Trophoblast cell (in vitro differentiated cells and primary cell): ENCODE measurements around the gene OPRM1.
A peak's percentile ranks its signal among the peaks of the same experiment; 100 is the strongest.

Experiments used
- DNase-seq, 2 donors: peaks; one replicate each; pipeline ENCODE4 v3.0.0-alpha.2; 2016
- H2AFZ ChIP-seq: 2 replicates; pipeline ENCODE4 v1.6.1; 2013; ENCODE audit warnings: low read length, moderate library complexity, mild to moderate bottlenecking; ENCODE audit not compliant: insufficient read depth, poor library complexity
- H2AK5ac ChIP-seq: 2 replicates; pipeline ENCODE4 v1.6.1; 2013; ENCODE audit warnings: mild to moderate bottlenecking, low read length
- H2BK120ac ChIP-seq: 2 replicates; pipeline ENCODE4 v1.6.1; 2013; ENCODE audit warnings: low read length, mild to moderate bottlenecking, moderate library complexity; ENCODE audit not compliant: insufficient read depth, poor library complexity
- H2BK12ac ChIP-seq: 2 replicates; pipeline ENCODE4 v1.6.1; 2013; ENCODE audit warnings: mild to moderate bottlenecking, low read length, moderate library complexity
- H2BK5ac ChIP-seq: 2 replicates; pipeline ENCODE4 v1.6.1; 2013; ENCODE audit warnings: low read length, low read depth, moderate library complexity, mild to moderate bottlenecking; ENCODE audit not compliant: poor library complexity
- H3K14ac ChIP-seq: 2 replicates; pipeline ENCODE4 v1.6.1; 2013; ENCODE audit warnings: mild to moderate bottlenecking, low read length
- H3K18ac ChIP-seq: 2 replicates; pipeline ENCODE4 v1.6.1; 2013; ENCODE audit warnings: mild to moderate bottlenecking, low read length
- H3K23ac ChIP-seq: 2 replicates; pipeline ENCODE4 v1.6.1; 2013; ENCODE audit warnings: low read length
- H3K27ac ChIP-seq: 2 replicates; pipeline ENCODE4 v1.5.1; 2013; ENCODE audit warnings: low read depth, mild to moderate bottlenecking, inconsistent platforms, low read length, moderate library complexity
- H3K27me3 ChIP-seq: 2 replicates; pipeline ENCODE4 v1.6.1; 2013; ENCODE audit warnings: inconsistent platforms, mild to moderate bottlenecking, low read length, moderate library complexity; ENCODE audit not compliant: insufficient read depth
- H3K36me3 ChIP-seq, 2 experiments: 1 replicate in 1 of 2; 2 replicates in 1 of 2; pipeline ENCODE4 v1.6.1; 2013; ENCODE audit warnings: low read length in 2 of 2, mild to moderate bottlenecking in 2 of 2, moderate library complexity in 1 of 2; ENCODE audit not compliant: insufficient read depth in 2 of 2, control insufficient read depth in 1 of 2
- H3K4ac ChIP-seq: 2 replicates; pipeline ENCODE4 v1.6.1; 2013; ENCODE audit warnings: low read depth, mild to moderate bottlenecking, low read length, moderate library complexity
- H3K4me1 ChIP-seq, 2 experiments: 1 replicate in 1 of 2; 2 replicates in 1 of 2; pipeline ENCODE4 v1.6.1; 2013; ENCODE audit warnings: low read length in 2 of 2, mild to moderate bottlenecking in 2 of 2, moderate library complexity in 1 of 2; ENCODE audit not compliant: insufficient read depth in 2 of 2, control insufficient read depth in 1 of 2
- H3K4me2 ChIP-seq: 2 replicates; pipeline ENCODE4 v1.6.1; 2013; ENCODE audit warnings: inconsistent platforms, mild to moderate bottlenecking, low read length, moderate library complexity
- H3K4me3 ChIP-seq: 2 replicates; pipeline ENCODE4 v1.5.1; 2013; ENCODE audit warnings: mild to moderate bottlenecking, low read depth, low read length, inconsistent platforms
- H3K79me1 ChIP-seq: one replicate; pipeline ENCODE4 v1.6.1; 2013; ENCODE audit warnings: low read length
- H3K79me2 ChIP-seq: 2 replicates; pipeline ENCODE4 v1.6.1; 2013; ENCODE audit warnings: low read length, mild to moderate bottlenecking; ENCODE audit not compliant: control insufficient read depth, insufficient read depth, poor library complexity
- H3K9ac ChIP-seq: 2 replicates; pipeline ENCODE4 v1.6.1; 2013; ENCODE audit warnings: mild to moderate bottlenecking, low read length
- H3K9me3 ChIP-seq: 2 replicates; pipeline ENCODE4 v1.6.1; 2013; ENCODE audit warnings: low read depth, mild to moderate bottlenecking, control low read depth, inconsistent platforms, low read length; ENCODE audit not compliant: insufficient read depth
- H4K12ac ChIP-seq: 2 replicates; pipeline ENCODE4 v1.6.1; 2013; ENCODE audit warnings: low read depth, mild to moderate bottlenecking, low read length, moderate library complexity
- H4K8ac ChIP-seq: 2 replicates; pipeline ENCODE4 v1.6.1; 2013; ENCODE audit warnings: low read depth, mild to moderate bottlenecking, low read length, moderate library complexity
- H4K91ac ChIP-seq: one replicate; pipeline ENCODE4 v1.6.1; 2013; ENCODE audit warnings: low read depth, mild to moderate bottlenecking, low read length, moderate library complexity
- WGBS: extraction: QIAGEN DNeasy Blood & Tissue Kit; methylation state at CpG from one replicate; pipeline ENCODE4 v1.1.7; 2013; ENCODE audit warnings: missing lambda C conversion rate; ENCODE audit not compliant: insufficient read length, insufficient coverage; ENCODE audit errors: extremely low coverage; 5-methylcytosine and 5-hydroxymethylcytosine counted together

OPRM1 gene

GRCh38 chr6:154112181-154112809, 73.3 kb downstream of the OPRM1 start:
- Histone ChIP-seq H3K79me1 (no peaks in the 10 kb centered on the region), H4K8ac (no peak overlapping the region), H3K4me2 (no peak overlapping the region), H3K14ac (no peak overlapping the region), H3K27ac (no peak overlapping the region), H2BK5ac (no peak overlapping the region), H3K9me3 (no peaks in the 10 kb centered on the region), H3K9ac (no peak overlapping the region), H4K12ac (no peak overlapping the region), H3K36me3 (no peaks in the 10 kb centered on the region), H3K18ac (no peak overlapping the region), H3K4me3 (no peak overlapping the region), H2BK12ac (no peak overlapping the region), H2BK120ac (no peak overlapping the region), H2AK5ac (no peak overlapping the region), H2AFZ (no peak overlapping the region), H3K4me1 (no peaks in the 10 kb centered on the region), H3K4ac (no peak overlapping the region), H3K27me3 (no peaks in the 10 kb centered on the region), H3K79me2 (no peaks in the 10 kb centered on the region), H4K91ac (no peak overlapping the region), H3K23ac (no peak overlapping the region)
- whole genome bisulfite sequencing: no CpG with 5 or more reads among the region's 2 CpGs
- DNase-seq: no peak

- no peaks in the 10 kb centered on the region for H3K36me3 ChIP-seq
- H3K4me3 ChIP-seq: no peak overlapping the region
- no peaks in the 10 kb centered on the region for H3K9me3 ChIP-seq
- no peak overlapping the region for H2BK12ac ChIP-seq
- H2BK5ac ChIP-seq: no peak overlapping the region
- no peak overlapping the region for H3K27ac ChIP-seq
- H4K8ac ChIP-seq: no peak overlapping the region
- no peak for DNase-seq
- H3K4me1 ChIP-seq: no peaks in the 10 kb centered on the region
- no peak overlapping the region for H4K12ac ChIP-seq
- H2BK120ac ChIP-seq: no peak overlapping the region
- H3K18ac ChIP-seq: no peak overlapping the region
- no peak overlapping the region for H3K9ac ChIP-seq
- no peaks in the 10 kb centered on the region for H3K79me1 ChIP-seq
- no peak overlapping the region for H2AK5ac ChIP-seq
- no peaks in the 10 kb centered on the region for H3K79me2 ChIP-seq
- H3K4ac ChIP-seq: no peak overlapping the region
- H3K27me3 ChIP-seq: no peaks in the 10 kb centered on the region
- WGBS: no CpG with 5 or more reads among the region's 3 CpGs
- no peak overlapping the region for H3K23ac ChIP-seq
- H3K14ac ChIP-seq: no peak overlapping the region
- H4K91ac ChIP-seq: no peak overlapping the region
- no peak overlapping the region for H3K4me2 ChIP-seq
- no peak overlapping the region for H2AFZ ChIP-seq
These were observed 74.4 kb downstream of the OPRM1 start for GRCh38 chr6:154113392-154113791.

GRCh38 chr6:154117485-154117884, 78.4 kb downstream of the OPRM1 start:
- Histone ChIP-seq H2BK12ac (no peak overlapping the region), H3K4me3 (no peak overlapping the region), H4K91ac (no peak overlapping the region), H3K4ac (no peak overlapping the region), H2BK120ac (no peak overlapping the region), H4K12ac (no peak overlapping the region), H3K18ac (no peak overlapping the region), H3K23ac (no peak overlapping the region), H3K27me3 (no peaks in the 10 kb centered on the region), H3K4me1 (no peaks in the 10 kb centered on the region), H3K79me1 (no peaks in the 10 kb centered on the region), H2AK5ac (no peak overlapping the region), H3K9ac (no peak overlapping the region), H3K27ac (no peak overlapping the region), H3K36me3 (no peaks in the 10 kb centered on the region), H3K14ac (no peak overlapping the region), H3K79me2 (no peaks in the 10 kb centered on the region), H3K9me3 (no peaks in the 10 kb centered on the region), H3K4me2 (no peak overlapping the region), H2BK5ac (no peak overlapping the region), H4K8ac (no peak overlapping the region), H2AFZ (no peak overlapping the region)
- no CpG with 5 or more reads among the region's 4 CpGs for WGBS
- DNase-seq: no peak

- Histone ChIP-seq H3K27me3 (no peaks in the 10 kb centered on the region), H3K18ac (no peak overlapping the region), H3K36me3 (no peaks in the 10 kb centered on the region), H2AFZ (no peak overlapping the region), H3K9me3 (no peaks in the 10 kb centered on the region), H4K8ac (no peak overlapping the region), H3K14ac (no peak overlapping the region), H4K91ac (no peak overlapping the region), H4K12ac (no peak overlapping the region), H3K4ac (no peak overlapping the region), H2BK5ac (no peak overlapping the region), H3K79me2 (no peaks in the 10 kb centered on the region), H3K27ac (no peak overlapping the region), H3K4me3 (no peak overlapping the region), H2BK120ac (no peak overlapping the region), H3K79me1 (no peaks in the 10 kb centered on the region), H2AK5ac (no peak overlapping the region), H3K4me1 (peaks cover 0 to 2% of the 10 kb centered on the region in 2 experiments), H3K9ac (no peak overlapping the region), H2BK12ac (no peak overlapping the region), H3K4me2 (no peak overlapping the region), H3K23ac (no peak overlapping the region)
- DNase-seq: peak in 1 of 2 donors; percentile 52
- no CpG with 5 or more reads among the region's 2 CpGs for WGBS
These were observed 83.3 kb downstream of the OPRM1 start for GRCh38 chr6:154122195-154122925.
